CD4-positive, alpha-beta T cell treated with Interleukin-15 for 4 hours (primary cell): Measurements from ENCODE around the gene IL4I1.
A peak's percentile ranks its signal among the peaks of the same experiment; 100 is the strongest.
"Not testable (repeated sequence)": the region's sequence is repeated elsewhere in the genome, so short reads cannot be mapped to it uniquely, and the experiment has no call there.

ENCODE experiments used
- DNase-seq: peaks from one replicate; pipeline ENCODE4 v3.0.0-alpha.2; 2020; ENCODE audit warnings: low spot score

The IL4I1 gene, protein sequence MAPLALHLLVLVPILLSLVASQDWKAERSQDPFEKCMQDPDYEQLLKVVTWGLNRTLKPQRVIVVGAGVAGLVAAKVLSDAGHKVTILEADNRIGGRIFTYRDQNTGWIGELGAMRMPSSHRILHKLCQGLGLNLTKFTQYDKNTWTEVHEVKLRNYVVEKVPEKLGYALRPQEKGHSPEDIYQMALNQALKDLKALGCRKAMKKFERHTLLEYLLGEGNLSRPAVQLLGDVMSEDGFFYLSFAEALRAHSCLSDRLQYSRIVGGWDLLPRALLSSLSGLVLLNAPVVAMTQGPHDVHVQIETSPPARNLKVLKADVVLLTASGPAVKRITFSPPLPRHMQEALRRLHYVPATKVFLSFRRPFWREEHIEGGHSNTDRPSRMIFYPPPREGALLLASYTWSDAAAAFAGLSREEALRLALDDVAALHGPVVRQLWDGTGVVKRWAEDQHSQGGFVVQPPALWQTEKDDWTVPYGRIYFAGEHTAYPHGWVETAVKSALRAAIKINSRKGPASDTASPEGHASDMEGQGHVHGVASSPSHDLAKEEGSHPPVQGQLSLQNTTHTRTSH

DNA sequence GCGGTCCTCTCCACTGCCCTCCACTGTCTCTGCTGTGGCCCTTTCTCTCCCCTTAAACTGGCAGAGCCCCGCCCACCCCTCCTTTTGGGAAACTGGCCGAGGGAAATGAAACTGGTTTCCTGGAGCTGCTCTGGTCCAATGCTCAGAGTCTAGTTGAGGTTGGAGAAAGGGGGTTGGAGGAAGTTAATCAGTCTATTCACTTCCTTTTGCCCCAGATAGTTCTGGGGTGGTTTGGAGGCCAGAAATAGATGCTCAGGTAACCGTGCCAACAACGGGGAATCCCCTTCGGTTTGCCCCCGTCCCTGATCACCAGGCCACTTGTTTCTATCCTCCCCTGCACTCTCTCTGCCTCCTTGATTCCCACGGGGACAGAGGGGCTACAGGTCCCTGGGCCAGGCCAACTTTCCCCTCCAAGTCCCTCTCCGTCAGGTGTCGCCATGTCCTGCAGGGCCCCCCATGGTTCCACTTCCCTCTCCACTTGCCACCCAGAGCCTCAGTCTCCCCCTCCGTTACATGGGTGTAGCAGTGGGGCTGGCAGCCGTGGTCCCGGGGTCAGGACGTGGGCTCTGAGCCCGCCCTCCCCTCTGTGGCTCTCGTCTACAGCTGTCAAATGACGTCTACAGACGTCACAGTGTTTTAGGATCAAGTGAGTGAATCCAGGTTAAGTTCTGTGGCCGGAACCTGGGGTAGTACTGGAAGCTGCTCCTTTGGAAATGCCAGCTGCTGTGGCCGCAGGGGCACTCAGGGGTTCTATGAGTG, at the start of gene IL4I1:
TSS of gene IL4I1 (minus strand) at position 25 of the 759 bp plus-strand sequence. CDS start 727 bp downstream, outside the sequence.
- peak; percentile 82 for DNase-seq

DNA sequence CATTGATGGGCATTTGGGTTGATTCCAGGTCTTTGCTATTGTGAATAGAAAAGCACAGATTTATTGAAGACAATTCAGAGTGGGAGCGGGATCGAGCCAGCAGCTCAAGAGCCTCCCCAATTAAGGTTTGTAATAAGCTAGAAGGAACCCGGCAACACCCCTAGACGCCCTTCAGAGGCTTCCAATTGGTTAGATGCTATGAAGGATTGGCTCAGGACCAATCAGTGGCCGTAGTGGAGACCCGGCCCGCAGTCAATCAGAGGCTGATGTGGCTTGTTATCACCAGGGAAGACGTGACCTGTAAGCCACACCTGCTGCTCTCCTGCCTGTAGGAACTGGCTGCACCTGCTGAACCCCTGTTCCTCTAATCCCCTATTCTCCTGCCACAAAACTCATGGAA, 49.7 kb upstream of the IL4I1 start:
- no peak for DNase-seq

GRCh38 chr19:49944567-49944966, 47.9 kb upstream of the IL4I1 start:
- not testable (repeated sequence) for DNase-seq

- no peak for DNase-seq
These were observed 43.8 kb upstream of the IL4I1 start for GRCh38 chr19:49940482-49940791.

- no peak for DNase-seq
These were observed 43.2 kb upstream of the IL4I1 start for GRCh38 chr19:49939721-49940481.

GRCh38 chr19:49938662-49939061, 42.0 kb upstream of the IL4I1 start:
- DNase-seq = no peak

DNA sequence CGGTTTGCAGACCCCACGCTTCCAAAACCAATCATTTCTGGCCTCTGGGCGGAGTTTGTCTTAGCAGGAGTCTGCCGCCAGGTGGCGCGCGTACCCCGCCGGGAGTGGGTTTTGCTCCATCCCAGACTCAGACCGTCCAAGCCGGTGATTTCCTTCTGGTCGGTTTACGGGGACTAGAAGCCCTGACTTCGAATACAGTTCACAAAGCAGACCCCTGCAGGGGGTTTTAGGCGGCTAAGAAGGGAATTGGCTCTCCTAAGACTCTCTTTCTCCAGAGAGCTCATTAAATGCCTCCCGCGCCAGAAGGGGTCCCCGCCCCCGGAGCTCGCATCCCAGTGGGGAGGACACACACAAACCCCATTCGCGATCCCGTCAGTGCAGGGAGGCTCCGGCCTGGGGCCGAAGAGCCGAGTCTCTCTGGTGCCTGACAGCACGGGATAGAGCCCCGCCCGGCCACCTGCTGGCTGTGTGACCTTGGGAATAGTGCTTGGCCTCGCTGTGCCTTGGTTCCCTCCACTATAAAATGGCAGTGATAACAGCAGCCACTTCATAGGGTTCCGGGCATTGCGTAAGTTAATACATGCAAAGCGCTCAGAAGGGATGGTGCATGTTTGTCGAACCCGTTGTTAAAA, 41.2 kb upstream of the IL4I1 start:
- DNase-seq = peak; percentile 74

DNA sequence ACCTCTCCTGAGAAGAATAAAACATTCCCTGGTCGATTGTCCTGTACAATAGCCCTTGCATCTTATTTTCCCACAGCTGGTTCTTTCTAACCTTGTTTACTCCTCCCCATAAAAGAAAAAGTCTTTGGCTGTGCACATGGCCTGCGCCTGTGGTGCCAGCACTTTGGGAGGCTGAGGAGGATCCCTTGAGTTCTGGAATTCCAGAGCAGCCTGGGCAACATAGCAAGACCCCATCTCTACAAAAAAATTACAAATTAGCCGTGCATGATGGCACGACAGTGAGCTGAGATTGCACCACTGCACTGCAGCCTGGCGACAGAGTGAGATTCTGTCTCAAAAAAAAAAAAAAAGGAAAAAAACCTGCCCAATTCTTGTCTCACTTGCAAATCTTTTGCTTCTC, 39.9 kb upstream of the IL4I1 start:
- no peak for DNase-seq

- DNase-seq = no peak
These were observed 37.0 kb upstream of the IL4I1 start for GRCh38 chr19:49933643-49934042.

GRCh38 chr19:49932731-49933131, 36.0 kb upstream of the IL4I1 start:
- peak; percentile 30 for DNase-seq

- no peak for DNase-seq
These were observed 35.4 kb upstream of the IL4I1 start for GRCh38 chr19:49932041-49932451.

- no peak for DNase-seq
These were observed 34.8 kb upstream of the IL4I1 start for GRCh38 chr19:49931293-49932040.

- no peak for DNase-seq
These were observed 33.9 kb upstream of the IL4I1 start for GRCh38 chr19:49930483-49931011.

- DNase-seq = peak; percentile 94
These were observed 33.2 kb upstream of the IL4I1 start for GRCh38 chr19:49929611-49930482.

- peak; percentile 89 for DNase-seq
These were observed 32.5 kb upstream of the IL4I1 start, which contains the start of the genes ATF5 and NUP62 for GRCh38 chr19:49929121-49929610. Gene ATF5 (plus strand): TSS chr19:49929205. CDS start chr19:49930851, 1,646 bp downstream. Gene NUP62 (minus strand): TSS chr19:49929504. CDS start chr19:49909807, 19,697 bp downstream.

DNA sequence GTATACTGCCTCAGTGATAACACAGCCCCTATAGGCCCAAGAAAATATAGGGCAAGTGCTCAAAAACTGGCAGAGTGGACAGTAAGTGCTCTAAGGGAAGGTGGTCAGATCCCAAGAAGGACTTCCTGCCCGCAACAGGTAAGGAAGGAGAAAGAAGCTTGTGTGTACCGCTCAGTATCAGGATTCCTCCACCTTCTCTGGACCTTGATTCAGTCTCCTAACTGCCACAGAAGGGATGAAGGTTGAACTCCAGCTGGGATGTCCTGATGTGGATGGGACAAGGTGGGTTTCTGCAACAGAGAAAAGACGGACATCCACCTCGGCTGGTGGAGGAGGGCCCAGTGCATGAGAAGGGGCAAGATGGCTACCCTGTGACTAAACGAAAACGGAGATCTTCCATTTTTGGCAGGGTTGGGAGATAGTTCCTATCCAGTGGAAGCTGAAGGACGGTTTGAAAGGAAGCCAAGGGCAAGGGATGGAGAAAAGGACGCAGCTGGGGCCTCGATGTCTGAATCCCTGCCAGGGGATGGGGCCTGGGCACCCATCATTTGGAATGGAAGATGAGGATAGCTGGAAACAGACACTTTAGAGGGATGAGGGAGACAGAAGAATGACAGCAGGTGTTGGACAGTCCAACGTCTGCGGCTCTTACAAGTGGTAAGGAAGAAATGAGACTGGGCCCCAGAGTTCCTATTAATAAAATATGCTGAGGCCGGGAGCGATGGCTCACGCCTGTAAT, 31.0 kb upstream of the IL4I1 start:
- no peak for DNase-seq

DNA sequence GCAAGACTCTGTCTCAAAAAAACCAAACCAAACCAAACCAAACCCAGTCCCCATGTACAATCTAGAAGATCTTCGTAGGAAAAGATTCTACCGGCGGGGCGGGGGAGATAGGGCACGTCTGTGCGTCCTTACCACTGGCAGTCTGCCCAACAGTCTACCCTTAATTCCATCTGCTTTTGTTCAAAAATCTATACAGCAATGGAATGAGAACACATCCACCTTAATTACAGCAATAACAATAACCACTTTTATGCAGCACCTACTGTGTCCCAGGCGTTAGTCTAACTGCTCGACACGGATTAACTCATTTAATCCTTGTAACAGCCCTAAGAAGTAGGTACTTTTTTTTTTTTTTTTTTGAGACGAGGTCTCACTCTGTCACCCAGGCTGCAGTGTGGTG, 29.8 kb upstream of the IL4I1 start:
- DNase-seq = no peak

DNA sequence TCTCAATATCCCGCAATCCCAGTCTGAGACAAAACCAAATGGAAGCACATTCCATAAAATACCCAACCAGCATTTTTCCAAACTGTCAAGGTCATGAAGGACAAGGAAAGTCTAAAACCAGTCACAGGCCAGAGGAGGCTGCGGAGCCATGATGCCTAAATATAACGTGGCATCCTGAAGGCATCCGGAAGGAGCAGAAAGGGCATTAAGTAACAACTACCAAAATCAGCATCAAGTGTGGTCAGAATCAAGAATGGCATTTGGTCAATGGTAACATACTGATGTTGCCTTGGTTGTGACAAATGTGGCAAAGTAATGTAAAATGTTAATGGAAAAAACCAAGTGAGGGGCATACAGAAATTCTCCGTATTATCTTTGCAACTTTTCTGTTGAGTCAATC, 28.8 kb upstream of the IL4I1 start:
- DNase-seq = no peak

GRCh38 chr19:49924881-49925210, 28.2 kb upstream of the IL4I1 start:
- not testable (repeated sequence) for DNase-seq
